ENCODE data around the gene MESP1. TPM values are rescaled to one million over a fixed set of nuclear protein-coding genes. Genes with fewer than 3 reads are reported as not detected.

MESP1 gene
- total RNA-seq, 1 experiment from 2014 or later: 8.8 TPM

DNA sequence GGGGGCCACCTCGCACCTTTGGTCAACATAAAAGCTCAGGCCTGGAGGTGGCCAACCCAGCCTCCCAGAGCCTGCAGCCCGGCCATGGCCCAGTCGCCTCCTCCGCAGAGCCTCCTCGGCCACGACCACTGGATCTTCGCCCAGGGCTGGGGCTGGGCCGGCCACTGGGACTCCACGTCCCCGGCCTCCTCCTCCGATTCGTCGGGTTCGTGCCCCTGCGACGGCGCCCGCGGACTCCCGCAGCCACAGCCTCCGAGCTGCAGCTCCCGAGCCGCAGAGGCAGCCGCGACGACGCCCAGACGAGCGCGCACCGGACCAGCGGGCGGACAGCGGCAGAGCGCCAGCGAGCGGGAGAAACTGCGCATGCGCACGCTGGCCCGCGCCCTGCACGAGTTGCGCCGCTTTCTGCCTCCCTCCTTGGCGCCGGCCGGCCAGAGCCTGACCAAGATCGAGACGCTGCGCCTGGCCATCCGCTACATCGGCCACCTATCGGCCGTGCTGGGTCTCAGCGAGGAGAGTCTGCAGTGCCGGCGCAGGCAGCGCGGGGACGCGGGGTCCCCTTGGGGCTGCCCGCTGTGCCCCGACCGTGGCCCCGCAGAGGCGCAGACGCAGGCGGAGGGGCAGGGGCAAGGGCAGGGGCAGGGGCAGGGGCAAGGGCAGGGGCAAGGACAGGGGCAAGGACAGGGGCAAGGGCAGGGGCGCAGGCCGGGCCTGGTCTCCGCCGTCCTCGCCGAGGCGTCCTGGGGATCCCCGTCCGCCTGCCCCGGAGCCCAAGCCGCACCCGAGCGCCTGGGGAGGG is 25.4 kb upstream of the MESP1 start, which contains the start of gene MESP2:
TSS of gene MESP2 (plus strand) at position 59 of the 799 bp plus-strand sequence. CDS start at position 85, 26 bp downstream.
- CTCF ChIA-PET: interaction anchor here (2.5 kb wide), 1 partner anchor 15 kb away, joined by 10 read pairs; no protein-coding TSS in a partner anchor
- POLR2A ChIA-PET: no interaction called here
- RAD21 ChIA-PET (ENCODE audit: low non-redundant PET in 1 of 2, low total read pairs in 2 of 2, uncharacterized antibody in 2 of 2, unreplicated experiment in 2 of 2): interaction anchor here in 1 of 2 experiments (1.0 kb wide), 1 partner anchor 98 kb away, joined by 3 read pairs; no protein-coding TSS in a partner anchor
- H3K27me3 ChIP-seq (ENCODE audit: insufficient read depth, low read length): no peaks in the 10 kb centered on the region
- H4K20me1 ChIP-seq (ENCODE audit: insufficient read depth): no peaks in the 10 kb centered on the region
- intact Hi-C loops (cut with micrococcal nuclease): no loop called here
- H2AFZ ChIP-seq (ENCODE audit: low read depth, low read length, poor library complexity, severe bottlenecking): no peak within 1 kb of the TSS
- H3K4me2 ChIP-seq (ENCODE audit: low read length): peak within 1 kb of the TSS; percentile 75
- H3K4me1 ChIP-seq (ENCODE audit: control insufficient read depth in 1 of 2, insufficient read depth in 2 of 2, low read length in 2 of 2): peaks cover 6 to 43% of the 10 kb centered on the region in 2 experiments
- H3K9ac ChIP-seq (ENCODE audit: low read length): peak within 1 kb of the TSS; percentile 40; the same call in 1 of the 2 replicates
- no peaks in the 10 kb centered on the region for H3K36me3 ChIP-seq (ENCODE audit: control insufficient read depth in 1 of 2, insufficient read depth in 2 of 2, low read length in 2 of 2)
- peak within 1 kb of the TSS in 1 of 2 experiments; percentile 32; a peak in 1 of 4 replicates for H3K4me3 ChIP-seq (replicated peaks in 1 of 2; ENCODE audit: low read depth in 1 of 2, low read length in 2 of 2)
- ATAC-seq: peak; percentile 91
- H3K9me3 ChIP-seq (ENCODE audit: control insufficient read depth in 1 of 2, insufficient read depth in 1 of 2, low read depth in 1 of 2, low read length in 2 of 2): no peaks in the 10 kb centered on the region
- peak within 1 kb of the TSS; percentile 53; the same call in 1 of the 2 replicates for H3K27ac ChIP-seq (ENCODE audit: low read depth, low read length)
- BruUV-seq (replicated peaks): no TSS peak
- no peaks in the 10 kb centered on the region for H3K79me2 ChIP-seq (ENCODE audit: insufficient read depth, low read length)
- peak; percentile 50 for DNase-seq (ENCODE audit: low read depth, low spot score)
- H3K9me2 ChIP-seq (ENCODE audit: insufficient read depth): no peaks in the 10 kb centered on the region
- no peak for TF ChIP-seq SP1 (IDR thresholded peaks at IDR 0.05; ENCODE audit: low read depth)
- no peak for TF ChIP-seq ELF1 (IDR thresholded peaks at IDR 0.05; ENCODE audit: borderline replicate concordance, low read depth)
- TF ChIP-seq SIN3A (IDR thresholded peaks at IDR 0.05; ENCODE audit: low read depth): no peak
- no peak for TF ChIP-seq ZNF274 (IDR thresholded peaks at IDR 0.05; ENCODE audit: low read depth, low read length)
- TF ChIP-seq YY1 (IDR thresholded peaks at IDR 0.05; ENCODE audit: extremely low read depth, insufficient replicate concordance, low read depth, low read length): no peak
- no peak for TF ChIP-seq FOSL1 (IDR thresholded peaks at IDR 0.05; ENCODE audit: low read depth)
- TF ChIP-seq ZFX (IDR thresholded peaks at IDR 0.05): no peak; the same call in 1 of the 2 replicates
- TF ChIP-seq EGR1 (IDR thresholded peaks at IDR 0.05; ENCODE audit: low read depth): no peak
- TF ChIP-seq, protein P1, sequence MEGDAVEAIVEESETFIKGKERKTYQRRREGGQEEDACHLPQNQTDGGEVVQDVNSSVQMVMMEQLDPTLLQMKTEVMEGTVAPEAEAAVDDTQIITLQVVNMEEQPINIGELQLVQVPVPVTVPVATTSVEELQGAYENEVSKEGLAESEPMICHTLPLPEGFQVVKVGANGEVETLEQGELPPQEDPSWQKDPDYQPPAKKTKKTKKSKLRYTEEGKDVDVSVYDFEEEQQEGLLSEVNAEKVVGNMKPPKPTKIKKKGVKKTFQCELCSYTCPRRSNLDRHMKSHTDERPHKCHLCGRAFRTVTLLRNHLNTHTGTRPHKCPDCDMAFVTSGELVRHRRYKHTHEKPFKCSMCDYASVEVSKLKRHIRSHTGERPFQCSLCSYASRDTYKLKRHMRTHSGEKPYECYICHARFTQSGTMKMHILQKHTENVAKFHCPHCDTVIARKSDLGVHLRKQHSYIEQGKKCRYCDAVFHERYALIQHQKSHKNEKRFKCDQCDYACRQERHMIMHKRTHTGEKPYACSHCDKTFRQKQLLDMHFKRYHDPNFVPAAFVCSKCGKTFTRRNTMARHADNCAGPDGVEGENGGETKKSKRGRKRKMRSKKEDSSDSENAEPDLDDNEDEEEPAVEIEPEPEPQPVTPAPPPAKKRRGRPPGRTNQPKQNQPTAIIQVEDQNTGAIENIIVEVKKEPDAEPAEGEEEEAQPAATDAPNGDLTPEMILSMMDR (IDR thresholded peaks at IDR 0.05 in 2 of 3, conservative IDR thresholded peaks at IDR 0.05 in 1 of 3; ENCODE audit: borderline replicate concordance in 1 of 3, insufficient read depth in 1 of 3, low read depth in 2 of 3, low read length in 2 of 3): peak in 2 of 3 experiments; percentile 39 to 50; a peak in 4 of 6 replicates
- TF ChIP-seq EZH2 (IDR thresholded peaks at IDR 0.05): no peak
- TF ChIP-seq TCF7L2 (IDR thresholded peaks at IDR 0.05; ENCODE audit: borderline replicate concordance, extremely low read depth, insufficient read depth, insufficient read length): no peak
- TF ChIP-seq CBX3 (IDR thresholded peaks at IDR 0.05; ENCODE audit: low read depth): peak; percentile 89
- no peak for TF ChIP-seq SRF (IDR thresholded peaks at IDR 0.05; ENCODE audit: low read depth)
- peak; percentile 12; the same call in 1 of the 2 replicates for TF ChIP-seq RAD21 (IDR thresholded peaks at IDR 0.05; ENCODE audit: low read depth)
- TF ChIP-seq, protein P2, sequence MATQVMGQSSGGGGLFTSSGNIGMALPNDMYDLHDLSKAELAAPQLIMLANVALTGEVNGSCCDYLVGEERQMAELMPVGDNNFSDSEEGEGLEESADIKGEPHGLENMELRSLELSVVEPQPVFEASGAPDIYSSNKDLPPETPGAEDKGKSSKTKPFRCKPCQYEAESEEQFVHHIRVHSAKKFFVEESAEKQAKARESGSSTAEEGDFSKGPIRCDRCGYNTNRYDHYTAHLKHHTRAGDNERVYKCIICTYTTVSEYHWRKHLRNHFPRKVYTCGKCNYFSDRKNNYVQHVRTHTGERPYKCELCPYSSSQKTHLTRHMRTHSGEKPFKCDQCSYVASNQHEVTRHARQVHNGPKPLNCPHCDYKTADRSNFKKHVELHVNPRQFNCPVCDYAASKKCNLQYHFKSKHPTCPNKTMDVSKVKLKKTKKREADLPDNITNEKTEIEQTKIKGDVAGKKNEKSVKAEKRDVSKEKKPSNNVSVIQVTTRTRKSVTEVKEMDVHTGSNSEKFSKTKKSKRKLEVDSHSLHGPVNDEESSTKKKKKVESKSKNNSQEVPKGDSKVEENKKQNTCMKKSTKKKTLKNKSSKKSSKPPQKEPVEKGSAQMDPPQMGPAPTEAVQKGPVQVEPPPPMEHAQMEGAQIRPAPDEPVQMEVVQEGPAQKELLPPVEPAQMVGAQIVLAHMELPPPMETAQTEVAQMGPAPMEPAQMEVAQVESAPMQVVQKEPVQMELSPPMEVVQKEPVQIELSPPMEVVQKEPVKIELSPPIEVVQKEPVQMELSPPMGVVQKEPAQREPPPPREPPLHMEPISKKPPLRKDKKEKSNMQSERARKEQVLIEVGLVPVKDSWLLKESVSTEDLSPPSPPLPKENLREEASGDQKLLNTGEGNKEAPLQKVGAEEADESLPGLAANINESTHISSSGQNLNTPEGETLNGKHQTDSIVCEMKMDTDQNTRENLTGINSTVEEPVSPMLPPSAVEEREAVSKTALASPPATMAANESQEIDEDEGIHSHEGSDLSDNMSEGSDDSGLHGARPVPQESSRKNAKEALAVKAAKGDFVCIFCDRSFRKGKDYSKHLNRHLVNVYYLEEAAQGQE (IDR thresholded peaks at IDR 0.05; ENCODE audit: low read depth): no peak
- TF ChIP-seq CEBPB (IDR thresholded peaks at IDR 0.05; ENCODE audit: low read depth): no peak
- TF ChIP-seq ATF3 (IDR thresholded peaks at IDR 0.05): no peak
- TF ChIP-seq, protein P3, sequence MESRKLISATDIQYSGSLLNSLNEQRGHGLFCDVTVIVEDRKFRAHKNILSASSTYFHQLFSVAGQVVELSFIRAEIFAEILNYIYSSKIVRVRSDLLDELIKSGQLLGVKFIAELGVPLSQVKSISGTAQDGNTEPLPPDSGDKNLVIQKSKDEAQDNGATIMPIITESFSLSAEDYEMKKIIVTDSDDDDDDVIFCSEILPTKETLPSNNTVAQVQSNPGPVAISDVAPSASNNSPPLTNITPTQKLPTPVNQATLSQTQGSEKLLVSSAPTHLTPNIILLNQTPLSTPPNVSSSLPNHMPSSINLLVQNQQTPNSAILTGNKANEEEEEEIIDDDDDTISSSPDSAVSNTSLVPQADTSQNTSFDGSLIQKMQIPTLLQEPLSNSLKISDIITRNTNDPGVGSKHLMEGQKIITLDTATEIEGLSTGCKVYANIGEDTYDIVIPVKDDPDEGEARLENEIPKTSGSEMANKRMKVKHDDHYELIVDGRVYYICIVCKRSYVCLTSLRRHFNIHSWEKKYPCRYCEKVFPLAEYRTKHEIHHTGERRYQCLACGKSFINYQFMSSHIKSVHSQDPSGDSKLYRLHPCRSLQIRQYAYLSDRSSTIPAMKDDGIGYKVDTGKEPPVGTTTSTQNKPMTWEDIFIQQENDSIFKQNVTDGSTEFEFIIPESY (IDR thresholded peaks at IDR 0.05; ENCODE audit: extremely low read depth, insufficient replicate concordance, low read length): no peak
